Vagina (tissue), 2 donors: ENCODE results near the gene KYAT1.

Source experiments
- POLR2A ChIP-seq, 2 donors: fragments of 450-650 bp; IDR thresholded peaks; one replicate each; pipeline ENCODE4 v1.6.1; 2017; ENCODE audit warnings: antibody characterized with exemption in 2 of 2, mild to moderate bottlenecking in 2 of 2, moderate library complexity in 2 of 2
- POLR2AphosphoS5 ChIP-seq, 2 donors: sonication (generic); formaldehyde crosslinking; IDR thresholded peaks; one replicate each; pipeline ENCODE4 v1.9.0; 2017; ENCODE audit warnings: antibody characterized with exemption in 2 of 2, mild to moderate bottlenecking in 2 of 2, low read depth in 1 of 2; ENCODE audit not compliant: insufficient read depth in 1 of 2
- TF ChIP-seq, protein P1 (sequence below), 3 experiments: fragments of 450-650 bp in 2 of 3; fragments of 200-600 bp in 1 of 3; sonication (generic) in 1 of 3; IDR thresholded peaks; one replicate each; pipeline ENCODE4 v1.5.1; 2017 to 2019; ENCODE audit warnings: antibody characterized with exemption in 3 of 3, mild to moderate bottlenecking in 2 of 3, moderate library complexity in 2 of 3

DNA sequence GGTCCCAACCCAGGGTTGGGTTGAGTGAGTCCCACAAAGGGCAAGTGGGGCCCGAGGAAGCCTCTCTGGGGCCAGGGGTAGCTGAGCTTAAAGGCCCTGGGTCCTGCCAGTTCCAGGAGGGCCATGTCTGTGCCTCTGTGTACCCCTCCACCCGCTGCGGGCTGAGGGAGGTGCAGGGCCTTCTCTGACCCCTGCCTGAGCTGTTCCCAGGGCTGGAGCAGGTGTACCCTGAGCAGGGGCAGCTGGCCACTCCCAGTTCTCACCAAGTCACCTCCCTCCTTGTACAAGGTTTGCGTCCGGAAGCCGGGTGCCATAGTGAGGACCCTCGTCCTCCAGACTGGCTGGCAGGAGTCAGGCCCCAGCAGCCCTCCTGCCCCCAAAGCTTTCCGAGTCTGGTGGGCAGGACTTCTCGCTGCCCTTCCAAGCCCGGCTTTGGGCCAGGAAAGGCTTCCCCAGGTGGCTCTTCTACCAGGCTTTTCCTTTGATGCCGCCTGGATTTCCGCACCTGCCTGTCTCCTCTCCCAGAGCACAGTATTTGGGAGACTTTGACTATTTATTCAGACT, 72.6 kb downstream of the KYAT1 start:
- TF ChIP-seq, protein P1, sequence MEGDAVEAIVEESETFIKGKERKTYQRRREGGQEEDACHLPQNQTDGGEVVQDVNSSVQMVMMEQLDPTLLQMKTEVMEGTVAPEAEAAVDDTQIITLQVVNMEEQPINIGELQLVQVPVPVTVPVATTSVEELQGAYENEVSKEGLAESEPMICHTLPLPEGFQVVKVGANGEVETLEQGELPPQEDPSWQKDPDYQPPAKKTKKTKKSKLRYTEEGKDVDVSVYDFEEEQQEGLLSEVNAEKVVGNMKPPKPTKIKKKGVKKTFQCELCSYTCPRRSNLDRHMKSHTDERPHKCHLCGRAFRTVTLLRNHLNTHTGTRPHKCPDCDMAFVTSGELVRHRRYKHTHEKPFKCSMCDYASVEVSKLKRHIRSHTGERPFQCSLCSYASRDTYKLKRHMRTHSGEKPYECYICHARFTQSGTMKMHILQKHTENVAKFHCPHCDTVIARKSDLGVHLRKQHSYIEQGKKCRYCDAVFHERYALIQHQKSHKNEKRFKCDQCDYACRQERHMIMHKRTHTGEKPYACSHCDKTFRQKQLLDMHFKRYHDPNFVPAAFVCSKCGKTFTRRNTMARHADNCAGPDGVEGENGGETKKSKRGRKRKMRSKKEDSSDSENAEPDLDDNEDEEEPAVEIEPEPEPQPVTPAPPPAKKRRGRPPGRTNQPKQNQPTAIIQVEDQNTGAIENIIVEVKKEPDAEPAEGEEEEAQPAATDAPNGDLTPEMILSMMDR (IDR thresholded peaks at IDR 0.05) = no peak
- TF ChIP-seq POLR2AphosphoS5 (IDR thresholded peaks at IDR 0.05; ENCODE audit: insufficient read depth in 1 of 2, low read depth in 1 of 2) (no peak), POLR2A (IDR thresholded peaks at IDR 0.05) (no peak)
